Measurements from ENCODE around the gene ABHD16A.

The ABHD16A gene

GRCh38 chr6:31736768-31737314 lies 33.7 kb upstream of the ABHD16A start:
- Histone ChIP-seq H3K9me3 (ENCODE audit: control insufficient read depth, insufficient read depth, low read length) (no peaks in the 10 kb centered on the region), H3K4me1 (ENCODE audit: insufficient read depth, low read length) (peaks cover 22% of the 10 kb centered on the region), H3K36me3 (ENCODE audit: insufficient read depth, low read length) (peaks cover 21% of the 10 kb centered on the region), H3K9ac (ENCODE audit: low read depth, low read length) (peak overlapping the region; percentile 100)

GRCh38 chr6:31736021-31736767 lies 33.1 kb upstream of the ABHD16A start, which contains the start of gene CLIC1:
Gene CLIC1, minus strand, starts transcription at chr6:31736530. Its CDS starts 230 bp downstream, at chr6:31736300.
- Histone ChIP-seq H3K36me3 (ENCODE audit: insufficient read depth, low read length) (peaks cover 24% of the 10 kb centered on the region), H3K9me3 (ENCODE audit: control insufficient read depth, insufficient read depth, low read length) (no peaks in the 10 kb centered on the region), H3K9ac (ENCODE audit: low read depth, low read length) (peak within 1 kb of the TSS; percentile 100), H3K4me1 (ENCODE audit: insufficient read depth, low read length) (peaks cover 22% of the 10 kb centered on the region)

DNA sequence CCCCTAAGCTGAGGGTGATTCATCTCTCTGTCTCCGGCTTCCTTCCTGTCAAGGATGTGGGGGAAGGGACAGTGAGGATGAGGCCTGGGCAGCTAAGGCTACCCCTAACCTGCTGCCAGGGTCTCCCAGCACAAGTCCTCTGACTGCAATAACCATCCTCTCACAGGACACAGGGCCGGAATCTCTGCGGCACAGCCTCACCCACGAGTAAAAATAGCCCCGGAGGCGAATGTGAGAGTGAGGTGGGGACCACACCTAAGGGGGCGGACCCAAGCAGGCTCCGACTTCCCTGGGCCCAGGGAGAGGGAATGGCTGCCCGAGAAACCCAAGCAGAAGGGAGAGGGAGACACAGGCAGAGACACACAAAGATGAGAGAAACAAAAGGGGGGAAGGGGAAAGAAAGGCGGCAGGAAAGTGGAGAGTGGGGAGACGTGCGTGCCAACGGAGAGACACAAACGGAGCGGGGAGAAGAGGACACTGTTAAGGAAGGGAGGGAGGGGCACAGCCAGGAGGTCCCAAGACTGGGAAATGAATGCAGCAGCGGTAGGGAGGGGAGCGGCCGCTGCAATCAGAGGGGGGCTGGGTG lies 31.8 kb upstream of the ABHD16A start:
- no peaks in the 10 kb centered on the region for H3K9me3 ChIP-seq (ENCODE audit: control insufficient read depth, insufficient read depth, low read length)
- peaks cover 21% of the 10 kb centered on the region for H3K36me3 ChIP-seq (ENCODE audit: insufficient read depth, low read length)
- H3K9ac ChIP-seq (ENCODE audit: low read depth, low read length): peak overlapping the region; percentile 100
- H3K4me1 ChIP-seq (ENCODE audit: insufficient read depth, low read length): peaks cover 22% of the 10 kb centered on the region

GRCh38 chr6:31734247-31734820 lies 31.2 kb upstream of the ABHD16A start:
- no peaks in the 10 kb centered on the region for H3K9me3 ChIP-seq (ENCODE audit: control insufficient read depth, insufficient read depth, low read length)
- H3K36me3 ChIP-seq (ENCODE audit: insufficient read depth, low read length): peaks cover 21% of the 10 kb centered on the region
- peak overlapping the region; percentile 100 for H3K9ac ChIP-seq (ENCODE audit: low read depth, low read length)
- peaks cover 22% of the 10 kb centered on the region for H3K4me1 ChIP-seq (ENCODE audit: insufficient read depth, low read length)

DNA sequence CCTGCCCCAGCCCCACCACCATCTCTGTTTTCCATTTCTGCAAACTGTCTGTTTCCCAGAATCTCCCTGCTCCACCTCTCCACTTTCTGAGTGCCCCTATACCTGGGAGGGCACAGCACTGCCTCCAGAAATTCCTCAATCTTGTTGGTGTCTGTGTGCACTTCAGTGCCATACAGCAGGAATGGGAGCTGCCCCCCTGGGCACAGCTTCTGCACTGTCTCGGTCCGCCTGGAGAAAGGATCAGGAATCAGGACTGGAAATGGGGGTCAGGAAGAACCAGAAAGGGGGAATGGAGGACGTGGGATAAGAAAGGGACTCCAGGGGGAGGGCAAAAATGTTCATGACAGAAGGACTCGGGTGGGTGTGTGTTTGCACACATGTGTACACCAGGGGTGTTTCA lies 30.6 kb upstream of the ABHD16A start:
- H3K9me3 ChIP-seq (ENCODE audit: control insufficient read depth, insufficient read depth, low read length): no peaks in the 10 kb centered on the region
- H3K9ac ChIP-seq (ENCODE audit: low read depth, low read length): no peak overlapping the region
- H3K36me3 ChIP-seq (ENCODE audit: insufficient read depth, low read length): peaks cover 21% of the 10 kb centered on the region
- H3K4me1 ChIP-seq (ENCODE audit: insufficient read depth, low read length): peaks cover 21% of the 10 kb centered on the region

DNA sequence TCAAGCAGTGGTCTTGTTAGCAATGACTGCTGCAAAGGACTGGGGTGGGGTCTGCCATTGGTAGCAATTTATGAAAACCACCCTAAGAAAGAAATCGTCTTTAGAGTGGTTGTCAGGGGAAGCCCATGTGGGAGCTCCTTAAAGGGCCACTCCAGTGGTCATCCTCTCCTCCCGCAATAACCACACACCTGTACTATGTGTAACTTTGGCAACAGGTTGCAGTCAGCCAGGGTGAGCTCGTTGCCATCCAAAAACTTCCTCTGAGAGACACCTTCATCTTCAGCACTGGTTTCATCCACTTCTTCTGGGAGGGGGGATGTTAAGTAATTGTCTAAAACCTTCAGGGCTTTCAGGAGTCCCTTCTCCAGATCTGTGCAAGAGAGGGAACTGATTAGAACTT lies 28.9 kb upstream of the ABHD16A start:
- Histone ChIP-seq H3K9ac (ENCODE audit: low read depth, low read length) (no peak overlapping the region), H3K36me3 (ENCODE audit: insufficient read depth, low read length) (peaks cover 21% of the 10 kb centered on the region)

DNA sequence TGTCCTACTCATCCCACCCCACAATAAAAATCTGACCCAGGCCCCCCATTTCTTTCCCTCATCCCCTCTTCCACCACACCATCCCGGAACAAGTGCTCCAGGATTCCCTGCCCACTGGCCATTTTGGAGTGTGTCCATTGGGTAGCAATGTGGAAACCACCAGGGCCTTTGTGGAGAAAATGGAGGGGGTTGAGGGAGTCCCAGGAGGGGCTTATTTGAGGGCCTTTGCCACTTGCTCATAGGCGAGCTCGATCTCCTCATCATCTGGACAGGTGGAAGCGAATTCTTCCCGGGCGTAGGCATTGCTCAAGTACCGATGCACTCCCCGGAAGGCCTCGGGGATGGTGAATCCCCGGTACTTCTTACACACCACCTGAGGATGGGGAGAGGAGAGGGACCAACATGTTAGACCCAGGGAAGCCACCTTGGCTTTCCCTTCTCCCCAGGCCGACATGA lies 27.5 kb upstream of the ABHD16A start:
- no peaks in the 10 kb centered on the region for H3K9me3 ChIP-seq (ENCODE audit: control insufficient read depth, insufficient read depth, low read length)
- peak overlapping the region; percentile 85; the same call in 1 of the 2 replicates for H3K9ac ChIP-seq (ENCODE audit: low read depth, low read length)
- peaks cover 21% of the 10 kb centered on the region for H3K36me3 ChIP-seq (ENCODE audit: insufficient read depth, low read length)

More for the DNA sequence above, 28.9 kb upstream of the ABHD16A start:
- no peaks in the 10 kb centered on the region for H3K9me3 ChIP-seq (ENCODE audit: control insufficient read depth, insufficient read depth, low read length)
- peaks cover 8% of the 10 kb centered on the region for H3K4me1 ChIP-seq (ENCODE audit: insufficient read depth, low read length)

GRCh38 chr6:31729979-31730630 lies 27.0 kb upstream of the ABHD16A start:
- Histone ChIP-seq H3K36me3 (ENCODE audit: insufficient read depth, low read length) (peaks cover 21% of the 10 kb centered on the region), H3K4me1 (ENCODE audit: insufficient read depth, low read length) (peaks cover 8% of the 10 kb centered on the region), H3K9ac (ENCODE audit: low read depth, low read length) (peak overlapping the region; percentile 85), H3K9me3 (ENCODE audit: control insufficient read depth, insufficient read depth, low read length) (no peaks in the 10 kb centered on the region)

More for the DNA sequence above, 27.5 kb upstream of the ABHD16A start:
- peaks cover 8% of the 10 kb centered on the region for H3K4me1 ChIP-seq (ENCODE audit: insufficient read depth, low read length)

DNA sequence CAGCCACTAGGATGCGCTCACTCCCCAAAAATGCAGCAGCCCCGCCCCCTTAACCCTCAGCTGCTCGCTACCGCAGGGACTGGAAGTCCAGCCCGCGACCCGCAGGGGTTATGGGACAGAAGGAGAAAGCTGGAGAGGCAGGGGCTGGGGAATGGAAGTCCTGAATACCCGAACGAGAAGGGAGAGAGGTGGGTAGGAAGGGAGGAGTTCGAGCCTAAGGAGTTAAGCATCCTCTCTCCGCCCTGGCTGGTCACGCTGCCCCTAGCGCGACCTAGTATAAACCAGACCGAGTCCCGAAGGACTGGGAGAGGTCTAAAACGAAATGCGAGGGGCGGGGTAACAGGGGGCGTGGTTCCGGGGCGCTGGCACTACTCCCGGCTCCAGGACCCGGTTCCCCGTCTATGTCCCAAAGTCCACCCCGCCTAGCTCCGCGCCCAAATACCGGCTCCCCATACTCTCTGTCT lies 26.4 kb upstream of the ABHD16A start:
- peaks cover 8% of the 10 kb centered on the region for H3K4me1 ChIP-seq (ENCODE audit: insufficient read depth, low read length)
- peak overlapping the region; percentile 85 for H3K9ac ChIP-seq (ENCODE audit: low read depth, low read length)
- peaks cover 21% of the 10 kb centered on the region for H3K36me3 ChIP-seq (ENCODE audit: insufficient read depth, low read length)
- no peaks in the 10 kb centered on the region for H3K9me3 ChIP-seq (ENCODE audit: control insufficient read depth, insufficient read depth, low read length)

DNA sequence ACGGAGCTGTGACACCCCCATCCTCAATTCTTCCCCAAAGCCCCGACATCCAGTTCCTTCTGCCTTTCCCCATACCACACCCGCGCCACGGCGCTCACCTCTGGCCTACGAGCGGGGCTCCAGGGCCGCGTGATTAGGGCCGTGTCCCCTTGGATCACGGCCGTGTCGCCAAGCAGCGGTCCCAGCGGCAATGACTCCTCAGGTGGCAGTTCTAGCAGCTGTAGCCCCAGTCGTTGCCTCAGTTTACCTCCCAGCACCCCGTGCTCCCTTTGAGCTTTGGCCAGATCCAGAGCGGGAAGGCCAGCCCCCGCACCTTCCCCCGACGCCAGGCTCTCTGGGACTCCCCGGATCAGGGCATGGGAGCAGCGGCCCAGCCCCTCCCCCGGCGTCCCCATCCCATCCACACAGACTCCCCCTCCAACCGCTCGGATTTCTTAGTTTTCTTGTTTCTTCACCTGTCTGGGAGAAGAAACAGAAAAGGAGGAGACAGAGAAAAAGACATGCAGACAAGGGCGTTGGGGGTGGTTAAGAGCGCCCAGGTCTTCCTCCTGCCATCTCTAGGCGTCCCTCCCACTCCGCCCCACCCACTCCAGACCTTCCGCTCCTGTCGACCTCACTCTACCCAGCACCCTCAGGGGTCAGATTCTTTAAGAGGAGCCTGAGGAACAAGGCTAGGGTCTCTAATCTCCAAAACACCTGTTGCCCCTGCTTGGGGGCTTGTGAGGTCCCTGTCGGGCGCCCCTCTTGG lies 25.8 kb upstream of the ABHD16A start, which contains the start of gene DDAH2:
Gene DDAH2, minus strand, starts transcription at position 533 of the 748 bp plus-strand sequence. Its CDS starts 138 bp downstream, at position 395.
- peaks cover 19% of the 10 kb centered on the region for H3K36me3 ChIP-seq (ENCODE audit: insufficient read depth, low read length)
- peak within 1 kb of the TSS; percentile 85 for H3K9ac ChIP-seq (ENCODE audit: low read depth, low read length)
- H3K4me1 ChIP-seq (ENCODE audit: insufficient read depth, low read length): peaks cover 2% of the 10 kb centered on the region
- no peaks in the 10 kb centered on the region for H3K9me3 ChIP-seq (ENCODE audit: control insufficient read depth, insufficient read depth, low read length)

- Histone ChIP-seq H3K9ac (ENCODE audit: low read depth, low read length) (peak overlapping the region; percentile 85), H3K36me3 (ENCODE audit: insufficient read depth, low read length) (peaks cover 10% of the 10 kb centered on the region), H3K9me3 (ENCODE audit: control insufficient read depth, insufficient read depth, low read length) (no peaks in the 10 kb centered on the region), H3K4me1 (ENCODE audit: insufficient read depth, low read length) (no peaks in the 10 kb centered on the region; the same call in 1 of the 2 replicates)
Observed at GRCh38 chr6:31727717-31728671, 24.9 kb upstream of the ABHD16A start.

GRCh38 chr6:31727034-31727716 lies 24.1 kb upstream of the ABHD16A start:
- Histone ChIP-seq H3K9ac (ENCODE audit: low read depth, low read length) (no peak overlapping the region), H3K9me3 (ENCODE audit: control insufficient read depth, insufficient read depth, low read length) (no peaks in the 10 kb centered on the region), H3K4me1 (ENCODE audit: insufficient read depth, low read length) (no peaks in the 10 kb centered on the region; the same call in 1 of the 2 replicates), H3K36me3 (ENCODE audit: insufficient read depth, low read length) (peaks cover 8% of the 10 kb centered on the region)

Data from ES-I3 (cell line).